ENCODE measurements around the gene LCOR. TPM values are rescaled to one million over a fixed set of nuclear protein-coding genes. Genes with fewer than 3 reads are reported as not detected.

Gene LCOR
- total and polyA plus RNA-seq, 9 donors: 9.0 to 18.0 (median 12.0) TPM

DNA sequence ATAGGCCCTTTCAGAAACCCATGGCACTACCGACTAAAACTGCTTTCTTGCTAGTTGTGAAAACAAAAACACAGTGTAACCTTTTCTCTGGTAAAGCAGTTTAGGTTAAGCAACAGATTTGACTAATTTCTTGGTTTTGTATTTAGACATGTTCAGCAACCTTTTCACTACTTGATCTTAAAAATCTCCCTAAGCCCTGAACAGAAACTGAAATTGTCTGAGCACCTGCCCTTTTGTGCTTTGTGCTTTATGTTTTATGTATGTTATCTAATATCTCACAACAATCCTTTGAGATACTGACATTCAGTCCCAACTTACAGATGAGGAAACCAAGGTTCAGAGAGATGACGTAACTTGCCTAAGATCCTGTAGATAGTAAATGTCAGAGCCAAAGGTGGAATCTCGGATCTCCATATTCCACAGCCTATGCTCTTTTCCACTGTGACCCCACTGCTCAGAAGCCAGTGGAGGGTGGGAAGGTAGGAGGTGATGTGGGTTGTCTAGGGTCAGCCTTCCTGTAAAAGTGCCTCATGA is 146.6 kb downstream of the LCOR start:
- WGBS (ENCODE audit: insufficient coverage): no CpG with 5 or more reads among the region's 3 CpGs
- H3K9me3 ChIP-seq (replicated peaks; ENCODE audit: control insufficient read depth, low read depth, low read length): no peaks in the 10 kb centered on the region
- no peak overlapping the region for H3K4me3 ChIP-seq (ENCODE audit: low read length)
- peaks cover 20% of the 10 kb centered on the region for H3K36me3 ChIP-seq (ENCODE audit: control insufficient read depth, insufficient read depth, low read length)
- no peak for DNase-seq
- no peaks in the 10 kb centered on the region for H3K27me3 ChIP-seq (ENCODE audit: control insufficient read depth, insufficient read depth, low read length)
- peaks cover 6% of the 10 kb centered on the region for H3K4me1 ChIP-seq (ENCODE audit: control insufficient read depth, insufficient read depth, low read length)
- H3K27ac ChIP-seq (ENCODE audit: low read length): no peak overlapping the region

DNA sequence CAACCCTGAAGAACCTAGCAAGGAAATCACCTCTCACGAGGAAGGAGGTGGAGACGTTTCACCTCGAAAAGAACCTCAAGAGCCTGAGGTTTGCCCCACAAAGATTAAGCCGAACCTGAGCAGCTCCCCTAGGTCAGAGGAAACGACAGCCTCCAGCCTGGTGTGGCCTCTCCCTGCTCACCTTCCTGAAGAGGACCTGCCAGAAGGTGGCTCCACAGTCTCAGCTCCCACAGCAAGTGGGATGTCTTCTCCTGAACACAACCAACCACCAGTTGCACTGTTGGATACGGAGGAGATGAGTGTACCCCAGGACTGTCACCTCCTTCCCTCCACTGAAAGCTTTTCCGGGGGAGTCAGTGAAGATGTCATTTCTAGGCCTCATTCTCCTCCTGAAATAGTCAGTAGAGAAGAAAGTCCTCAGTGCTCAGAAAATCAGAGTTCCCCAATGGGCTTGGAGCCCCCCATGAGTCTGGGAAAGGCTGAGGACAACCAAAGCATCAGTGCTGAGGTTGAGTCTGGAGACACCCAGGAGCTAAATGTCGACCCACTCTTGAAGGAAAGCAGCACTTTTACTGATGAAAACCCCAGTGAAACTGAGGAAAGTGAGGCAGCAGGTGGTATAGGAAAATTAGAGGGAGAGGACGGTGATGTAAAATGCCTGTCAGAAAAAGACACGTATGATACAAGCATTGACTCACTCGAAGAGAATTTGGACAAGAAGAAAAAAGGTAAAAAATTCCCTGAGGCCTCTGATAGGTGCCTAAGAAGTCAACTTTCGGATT is 150.2 kb downstream of the LCOR start:
- Histone ChIP-seq H3K9me3 (replicated peaks; ENCODE audit: control insufficient read depth, low read depth, low read length) (no peaks in the 10 kb centered on the region), H3K4me1 (ENCODE audit: control insufficient read depth, insufficient read depth, low read length) (peaks cover 17% of the 10 kb centered on the region), H3K27ac (ENCODE audit: low read length) (no peak overlapping the region), H3K4me3 (ENCODE audit: low read length) (no peak overlapping the region), H3K27me3 (ENCODE audit: control insufficient read depth, insufficient read depth, low read length) (no peaks in the 10 kb centered on the region), H3K36me3 (ENCODE audit: control insufficient read depth, insufficient read depth, low read length) (peaks cover 20% of the 10 kb centered on the region)
- no peak for DNase-seq
- WGBS (ENCODE audit: insufficient coverage): 90% methylated on average over 10 of the region's 12 CpGs

- Histone ChIP-seq H3K4me3 (ENCODE audit: low read length) (peak overlapping the region; percentile 21), H3K27me3 (ENCODE audit: control insufficient read depth, insufficient read depth, low read length) (no peaks in the 10 kb centered on the region), H3K36me3 (ENCODE audit: control insufficient read depth, insufficient read depth, low read length) (peaks cover 22% of the 10 kb centered on the region), H3K4me1 (ENCODE audit: control insufficient read depth, insufficient read depth, low read length) (peaks cover 17% of the 10 kb centered on the region), H3K9me3 (replicated peaks; ENCODE audit: control insufficient read depth, low read depth, low read length) (no peaks in the 10 kb centered on the region), H3K27ac (ENCODE audit: low read length) (peak overlapping the region; percentile 91)
- DNase-seq: peak; percentile 96
- 9% methylated on average over 9 of the region's 14 CpGs for WGBS (ENCODE audit: insufficient coverage)
Observed at GRCh38 chr10:96984541-96985131, 152.5 kb downstream of the LCOR start.

DNA sequence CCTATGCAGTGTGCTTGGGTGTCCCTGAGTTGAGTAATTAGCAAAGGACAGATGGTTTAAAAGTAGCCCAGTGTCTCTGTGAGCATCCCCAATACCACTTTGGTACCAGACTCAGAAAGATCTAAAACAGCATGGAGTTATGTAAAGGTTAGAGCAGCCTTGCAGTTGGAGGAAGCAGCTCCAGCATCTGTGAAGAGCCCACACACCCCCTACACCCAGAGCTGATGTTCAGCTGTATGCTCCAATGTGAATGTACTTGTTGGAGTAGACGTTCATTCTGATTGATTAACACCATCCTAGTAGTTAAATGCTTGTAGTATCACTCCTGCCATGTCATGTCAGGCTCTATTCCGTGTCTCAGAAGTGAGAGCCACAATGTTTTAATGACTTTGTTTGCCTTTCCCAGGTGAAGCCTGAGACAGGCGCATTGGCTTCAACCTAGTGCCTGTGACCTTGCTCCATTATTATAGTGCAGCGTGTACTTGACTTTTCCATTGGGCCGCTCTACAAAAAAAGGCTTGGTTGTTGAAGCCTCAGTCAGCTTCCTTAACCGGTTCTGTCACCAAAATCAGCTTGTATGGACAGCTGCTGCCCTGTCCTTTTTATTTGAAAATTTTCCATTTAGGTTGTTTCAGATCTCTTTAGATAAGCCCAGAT is 154.2 kb downstream of the LCOR start:
- peaks cover 15% of the 10 kb centered on the region for H3K36me3 ChIP-seq (ENCODE audit: control insufficient read depth, insufficient read depth, low read length)
- no peak overlapping the region for H3K27ac ChIP-seq (ENCODE audit: low read length)
- peaks cover 17% of the 10 kb centered on the region for H3K4me1 ChIP-seq (ENCODE audit: control insufficient read depth, insufficient read depth, low read length)
- no peaks in the 10 kb centered on the region for H3K27me3 ChIP-seq (ENCODE audit: control insufficient read depth, insufficient read depth, low read length)
- DNase-seq: no peak
- no peak overlapping the region for H3K4me3 ChIP-seq (ENCODE audit: low read length)
- H3K9me3 ChIP-seq (replicated peaks; ENCODE audit: control insufficient read depth, low read depth, low read length): no peaks in the 10 kb centered on the region
- 98% methylated on average over 5 of the region's 6 CpGs for WGBS (ENCODE audit: insufficient coverage)

DNA sequence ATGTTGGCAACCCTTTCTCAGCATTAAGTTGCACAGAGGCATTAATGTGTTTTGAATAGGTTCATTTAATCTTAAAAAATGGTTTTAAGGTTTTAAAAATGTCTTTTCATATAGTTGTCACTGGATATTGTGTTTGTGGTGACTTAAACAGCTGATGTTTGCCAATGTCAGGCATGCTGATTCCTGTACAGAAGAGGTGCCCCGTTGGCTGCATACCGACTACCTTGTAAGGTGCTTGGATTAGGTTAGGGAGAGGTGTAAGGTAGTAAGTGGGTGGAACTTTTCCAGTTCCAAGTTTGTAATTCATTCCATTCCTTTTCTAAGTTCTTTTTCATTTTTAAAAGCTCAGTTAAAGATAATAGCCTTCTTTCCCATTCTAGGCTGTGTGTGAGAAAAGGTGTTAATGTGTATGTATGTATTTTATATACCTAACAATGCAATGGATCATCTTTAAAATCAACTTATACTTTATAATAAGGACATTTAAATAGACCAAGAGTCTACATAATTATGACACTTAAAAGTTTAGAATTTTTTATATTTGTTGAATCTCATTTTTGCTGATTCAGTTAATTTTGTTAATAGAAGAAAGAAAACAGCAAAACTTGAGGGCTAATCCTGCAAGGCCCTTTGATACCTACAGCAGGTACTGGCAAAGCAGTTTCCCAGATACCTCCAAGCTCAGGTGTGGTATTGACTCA is 155.2 kb downstream of the LCOR start:
- WGBS (ENCODE audit: insufficient coverage): 80% methylated on average over 1 of the region's 2 CpGs

GRCh38 chr10:96987842-96988175 is 155.7 kb downstream of the LCOR start:
- DNase-seq: no peak
- peaks cover 3% of the 10 kb centered on the region for H3K36me3 ChIP-seq (ENCODE audit: control insufficient read depth, insufficient read depth, low read length)
- H3K27me3 ChIP-seq (ENCODE audit: control insufficient read depth, insufficient read depth, low read length): no peaks in the 10 kb centered on the region
- no peaks in the 10 kb centered on the region for H3K9me3 ChIP-seq (replicated peaks; ENCODE audit: control insufficient read depth, low read depth, low read length)
- H3K4me3 ChIP-seq (ENCODE audit: low read length): no peak overlapping the region
- no peak overlapping the region for H3K27ac ChIP-seq (ENCODE audit: low read length)
- WGBS (ENCODE audit: insufficient coverage): 75% methylated on average over 2 of the region's 3 CpGs
- H3K4me1 ChIP-seq (ENCODE audit: control insufficient read depth, insufficient read depth, low read length): peaks cover 17% of the 10 kb centered on the region

More for the DNA sequence above, 155.2 kb downstream of the LCOR start:
- no peak overlapping the region for H3K27ac ChIP-seq (ENCODE audit: low read length)
- H3K4me1 ChIP-seq (ENCODE audit: control insufficient read depth, insufficient read depth, low read length): peaks cover 17% of the 10 kb centered on the region
- no peak for DNase-seq
- no peaks in the 10 kb centered on the region for H3K9me3 ChIP-seq (replicated peaks; ENCODE audit: control insufficient read depth, low read depth, low read length)
- H3K36me3 ChIP-seq (ENCODE audit: control insufficient read depth, insufficient read depth, low read length): peaks cover 6% of the 10 kb centered on the region
- no peaks in the 10 kb centered on the region for H3K27me3 ChIP-seq (ENCODE audit: control insufficient read depth, insufficient read depth, low read length)
- H3K4me3 ChIP-seq (ENCODE audit: low read length): no peak overlapping the region

DNA sequence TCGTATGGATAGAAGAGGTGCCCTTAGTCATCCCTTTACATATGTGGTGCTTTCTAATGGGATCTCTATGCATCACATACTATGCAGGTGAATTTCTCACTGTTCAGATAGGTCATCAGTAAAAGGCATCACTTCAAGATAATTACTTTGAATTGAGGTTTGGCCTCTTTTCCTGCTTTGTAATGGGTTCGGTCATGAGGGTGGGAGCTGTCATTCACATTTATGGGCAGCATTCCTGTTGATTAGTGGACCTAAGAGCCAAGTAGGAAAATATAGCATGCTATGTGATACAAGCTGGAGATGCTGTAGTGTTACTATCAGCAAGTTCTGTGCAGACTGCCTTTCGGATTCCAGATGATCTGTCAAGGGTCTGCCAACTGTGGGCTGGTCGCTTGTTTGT is 156.3 kb downstream of the LCOR start:
- Histone ChIP-seq H3K36me3 (ENCODE audit: control insufficient read depth, insufficient read depth, low read length) (peaks cover 3% of the 10 kb centered on the region), H3K4me1 (ENCODE audit: control insufficient read depth, insufficient read depth, low read length) (peaks cover 16% of the 10 kb centered on the region), H3K27me3 (ENCODE audit: control insufficient read depth, insufficient read depth, low read length) (no peaks in the 10 kb centered on the region), H3K4me3 (ENCODE audit: low read length) (no peak overlapping the region), H3K27ac (ENCODE audit: low read length) (no peak overlapping the region), H3K9me3 (replicated peaks; ENCODE audit: control insufficient read depth, low read depth, low read length) (no peaks in the 10 kb centered on the region)
- no peak for DNase-seq
- WGBS (ENCODE audit: insufficient coverage): 70% methylated on average over 2 of the region's 4 CpGs

GRCh38 chr10:96991313-96991841 is 159.3 kb downstream of the LCOR start:
- WGBS (ENCODE audit: insufficient coverage): 78% methylated on average over 6 of the region's 7 CpGs

GRCh38 chr10:96992721-96993120 is 160.6 kb downstream of the LCOR start:
- H3K27me3 ChIP-seq (ENCODE audit: control insufficient read depth, insufficient read depth, low read length): no peaks in the 10 kb centered on the region
- H3K9me3 ChIP-seq (replicated peaks; ENCODE audit: control insufficient read depth, low read depth, low read length): no peaks in the 10 kb centered on the region
- no peak overlapping the region for H3K27ac ChIP-seq (ENCODE audit: low read length)
- H3K36me3 ChIP-seq (ENCODE audit: control insufficient read depth, insufficient read depth, low read length): peaks cover 3% of the 10 kb centered on the region
- 83% methylated on average over 1 of the region's 1 CpG for WGBS (ENCODE audit: insufficient coverage)
- no peak for DNase-seq
- H3K4me3 ChIP-seq (ENCODE audit: low read length): no peak overlapping the region
- H3K4me1 ChIP-seq (ENCODE audit: control insufficient read depth, insufficient read depth, low read length): no peaks in the 10 kb centered on the region

More at GRCh38 chr10:96991313-96991841, 159.3 kb downstream of the LCOR start:
- Histone ChIP-seq H3K27ac (ENCODE audit: low read length) (no peak overlapping the region), H3K36me3 (ENCODE audit: control insufficient read depth, insufficient read depth, low read length) (peaks cover 3% of the 10 kb centered on the region), H3K4me1 (ENCODE audit: control insufficient read depth, insufficient read depth, low read length) (no peaks in the 10 kb centered on the region), H3K27me3 (ENCODE audit: control insufficient read depth, insufficient read depth, low read length) (no peaks in the 10 kb centered on the region), H3K4me3 (ENCODE audit: low read length) (no peak overlapping the region), H3K9me3 (replicated peaks; ENCODE audit: control insufficient read depth, low read depth, low read length) (no peaks in the 10 kb centered on the region)
- no peak for DNase-seq
